Measurements from ENCODE around the gene SDHA.
"Not testable (repeated sequence)": the region's sequence is repeated elsewhere in the genome, so short reads cannot be mapped to it uniquely, and the experiment has no call there.

GRCh38 chr5:296207-296606 is 78.1 kb downstream of the SDHA start:
- not testable (repeated sequence) for TF ChIP-seq EP300, CTCF, POLR2A (IDR thresholded peaks at IDR 0.05)
